ENCODE results near the gene LIG1. TPM values are rescaled to one million over a fixed set of nuclear protein-coding genes. Genes with fewer than 3 reads are reported as not detected.

Gene LIG1
- total RNA-seq, 1 donor from 2014 or later, result 18.4 TPM

DNA sequence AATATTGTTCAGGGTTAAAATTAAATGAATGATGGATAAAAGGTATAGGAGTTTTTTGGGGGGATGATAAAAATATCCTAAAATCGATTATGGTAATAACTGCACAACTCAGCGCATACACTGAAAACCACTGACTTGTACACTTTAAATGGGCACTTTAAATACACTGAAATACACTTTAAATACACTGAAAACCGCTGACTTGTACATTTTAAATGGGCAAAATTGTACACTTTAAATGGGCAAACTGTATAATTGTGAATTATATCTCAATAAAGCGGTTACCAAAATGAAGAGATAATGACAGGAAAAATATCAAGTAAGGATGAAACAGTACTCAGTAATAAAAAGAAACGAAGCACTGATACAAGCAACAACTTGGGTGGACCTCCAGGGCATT lies 1.5 kb downstream of the LIG1 start:
- peaks cover 23% of the 10 kb centered on the region for H3K36me3 ChIP-seq
- no peaks in the 10 kb centered on the region for H3K27me3 ChIP-seq (ENCODE audit: low read depth)
- peaks cover 12% of the 10 kb centered on the region for H3K4me1 ChIP-seq
- H3K9me3 ChIP-seq, result no peaks in the 10 kb centered on the region
- no peak for ATAC-seq
- no peak overlapping the region for H3K27ac ChIP-seq
- intact Hi-C loops (cut with DNase I), result no loop called here
- TF ChIP-seq CTCF (IDR thresholded peaks at IDR 0.05), result no peak
- DNase-seq, result no peak
- H3K4me3 ChIP-seq, result no peak overlapping the region

- peaks cover 40% of the 10 kb centered on the region for H3K36me3 ChIP-seq
- no peak for DNase-seq
- H3K4me3 ChIP-seq, result no peak overlapping the region
Measured at GRCh38 chr19:48158210-48158790, 11.8 kb downstream of the LIG1 start.

DNA sequence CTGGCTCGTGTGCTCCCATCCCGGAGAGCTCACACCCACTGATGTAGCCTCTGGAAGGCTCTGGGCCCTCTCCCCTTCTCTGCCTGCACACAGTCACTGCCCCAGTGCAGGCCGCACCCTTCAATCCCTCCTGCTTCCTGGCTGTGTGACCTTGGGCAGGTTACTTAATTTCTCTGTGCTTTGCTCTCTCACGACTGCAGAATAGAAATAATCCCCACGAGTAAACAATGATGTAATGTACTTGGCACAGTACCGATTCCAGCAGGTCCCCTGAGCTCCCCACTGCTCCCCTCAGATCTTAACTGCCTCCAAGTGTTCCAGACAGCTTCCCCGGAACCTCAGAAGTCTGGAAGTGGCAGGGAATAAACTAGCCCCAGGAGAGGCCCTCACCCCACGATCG lies 16.1 kb downstream of the LIG1 start:
- no peak overlapping the region for H3K4me3 ChIP-seq
- H3K27me3 ChIP-seq (ENCODE audit: low read depth), result no peaks in the 10 kb centered on the region
- intact Hi-C loops (cut with DNase I), result no loop called here
- H3K9me3 ChIP-seq, result no peaks in the 10 kb centered on the region
- no peak for TF ChIP-seq CTCF (IDR thresholded peaks at IDR 0.05)
- ATAC-seq (peak in 1 of 2 donors; percentile 16), DNase-seq (no peak)
- H3K27ac ChIP-seq, result no peak overlapping the region
- peaks cover 43% of the 10 kb centered on the region for H3K36me3 ChIP-seq
- H3K4me1 ChIP-seq, result no peaks in the 10 kb centered on the region

More at GRCh38 chr19:48158210-48158790, 11.8 kb downstream of the LIG1 start:
- Histone ChIP-seq H3K27me3 (ENCODE audit: low read depth) (no peaks in the 10 kb centered on the region), H3K27ac (no peak overlapping the region), H3K9me3 (no peaks in the 10 kb centered on the region), H3K4me1 (no peaks in the 10 kb centered on the region)
- no peak for TF ChIP-seq CTCF (IDR thresholded peaks at IDR 0.05)
- no peak for ATAC-seq
- intact Hi-C loops (cut with DNase I), result no loop called here

- DNase-seq, result no peak
- Histone ChIP-seq H3K27me3 (ENCODE audit: low read depth) (no peaks in the 10 kb centered on the region), H3K4me3 (no peak overlapping the region), H3K36me3 (peaks cover 45% of the 10 kb centered on the region), H3K9me3 (no peaks in the 10 kb centered on the region), H3K27ac (no peak overlapping the region), H3K4me1 (no peaks in the 10 kb centered on the region)
- ATAC-seq, result peak; percentile 57 to 58
- peak; percentile 87 for TF ChIP-seq CTCF (IDR thresholded peaks at IDR 0.05)
- intact Hi-C loops (cut with DNase I), result no loop called here
Measured at GRCh38 chr19:48152551-48152950, 17.6 kb downstream of the LIG1 start.

- no peaks in the 10 kb centered on the region for H3K27me3 ChIP-seq (ENCODE audit: low read depth)
- peaks cover 43% of the 10 kb centered on the region for H3K36me3 ChIP-seq
- ATAC-seq (no peak), DNase-seq (no peak)
- H3K27ac ChIP-seq, result no peak overlapping the region
- H3K9me3 ChIP-seq, result no peaks in the 10 kb centered on the region
- intact Hi-C loops (cut with DNase I), result no loop called here
- no peak overlapping the region for H3K4me3 ChIP-seq
- TF ChIP-seq CTCF (IDR thresholded peaks at IDR 0.05), result no peak
- H3K4me1 ChIP-seq, result no peaks in the 10 kb centered on the region
Measured at GRCh38 chr19:48149430-48149829, 20.7 kb downstream of the LIG1 start.
